MM.1S (cell line): ENCODE data around the gene SNX5.

Source experiments
- CTCF ChIP-seq: fragments of 300-600 bp; sonication (generic); IDR thresholded peaks from 2 replicates; pipeline ENCODE4 v1.5.1; 2016; ENCODE audit warnings: antibody characterized with exemption, low read length, mixed read lengths
- EZH2phosphoT487 ChIP-seq: fragments of 300-600 bp; sonication (generic); IDR thresholded peaks from 2 replicates; pipeline ENCODE4 v1.6.1; 2018; ENCODE audit warnings: antibody characterized with exemption, low read length

- no peak for TF ChIP-seq CTCF
- TF ChIP-seq EZH2phosphoT487 = no peak
These were observed 33.4 kb downstream of the SNX5 start for GRCh38 chr20:17935186-17935585.
